IMR-90 (cell line): ENCODE measurements around the gene GRIK3. TPM values are rescaled to one million over a fixed set of nuclear protein-coding genes. Genes with fewer than 3 reads are reported as not detected.

ENCODE experiments used
- ATAC-seq: fragments of 200-7000 bp; cut with Tn5 transposase; 2 replicates; pipeline ENCODE4 v1.9.1; 2020; ENCODE audit warnings: low read depth, mild to moderate bottlenecking, moderate library complexity
- BruUV-seq: library from RNA; stranded (reverse); fragments of 400-500 nt; replicated peaks from 2 replicates; lab custom pipeline; 2021; lab: Mats Ljungman, UMichigan
- CTCF ChIA-PET: fragments of 300-600 bp; formaldehyde crosslinking; extraction: SDS; loops from one replicate; lab custom pipeline; 2021; ENCODE audit warnings: antibody characterized with exemption; lab: Yijun Ruan, JAX
- POLR2A ChIA-PET: fragments of 300-600 bp; sonication (Branson Sonifier 250); formaldehyde crosslinking; loops from one replicate; lab custom pipeline; 2022; ENCODE audit warnings: antibody characterized with exemption; ENCODE audit not compliant: unreplicated experiment; lab: Charles Lee
- DNase-seq: peaks from one replicate; pipeline ENCODE4 v3.0.0; 2013
- H2AFZ ChIP-seq: replicated peaks from 2 replicates; pipeline ENCODE3; 2013; ENCODE audit warnings: low read length, mild to moderate bottlenecking; ENCODE audit not compliant: poor library complexity
- H2AK5ac ChIP-seq: 2 replicates; pipeline ENCODE4 v1.6.1; 2013; ENCODE audit warnings: low read depth, low read length, inconsistent platforms
- H2AK9ac ChIP-seq: replicated peaks from 2 replicates; pipeline ENCODE3; 2013; ENCODE audit warnings: mild to moderate bottlenecking, low read depth, low read length, moderate library complexity; ENCODE audit not compliant: poor library complexity
- H2BK120ac ChIP-seq: 2 replicates; pipeline ENCODE4 v1.6.1; 2013; ENCODE audit warnings: low read depth, low read length, inconsistent platforms
- H2BK15ac ChIP-seq: 3 replicates; pipeline ENCODE4 v1.6.1; 2013; ENCODE audit warnings: low read depth, low read length, inconsistent platforms
- H2BK20ac ChIP-seq: 2 replicates; pipeline ENCODE4 v1.6.1; 2013; ENCODE audit warnings: low read depth, mild to moderate bottlenecking, inconsistent platforms, low read length, moderate library complexity
- H2BK5ac ChIP-seq: 2 replicates; pipeline ENCODE4 v1.6.1; 2013; ENCODE audit warnings: mild to moderate bottlenecking, low read depth, low read length, inconsistent platforms; ENCODE audit not compliant: poor library complexity, severe bottlenecking
- H3K14ac ChIP-seq: replicated peaks from 2 replicates; pipeline ENCODE4 v1.6.1; 2013; ENCODE audit warnings: low read depth, low read length, inconsistent platforms
- H3K18ac ChIP-seq: 2 replicates; pipeline ENCODE4 v1.6.1; 2013; ENCODE audit warnings: low read depth, low read length, control low read depth
- H3K23ac ChIP-seq: 2 replicates; pipeline ENCODE4 v1.6.1; 2013; ENCODE audit warnings: low read depth, low read length, inconsistent platforms
- H3K27ac ChIP-seq: 2 replicates; pipeline ENCODE4 v1.5.1; 2013; ENCODE audit warnings: mild to moderate bottlenecking, control low read depth, low read length; ENCODE audit not compliant: insufficient read depth
- H3K27me3 ChIP-seq: 2 replicates; pipeline ENCODE4 v1.6.1; 2013; ENCODE audit warnings: low read length; ENCODE audit not compliant: control insufficient read depth, insufficient read depth
- H3K36me3 ChIP-seq: 2 replicates; pipeline ENCODE4 v1.6.1; 2013; ENCODE audit warnings: low read length, mixed read lengths; ENCODE audit not compliant: control insufficient read depth, insufficient read depth
- H3K4ac ChIP-seq: 2 replicates; pipeline ENCODE4 v1.6.1; 2013; ENCODE audit warnings: low read depth, low read length, inconsistent platforms
- H3K4me1 ChIP-seq: 2 replicates; pipeline ENCODE4 v1.6.1; 2013; ENCODE audit warnings: low read length, mixed read lengths; ENCODE audit not compliant: control insufficient read depth, insufficient read depth
- H3K4me2 ChIP-seq: 2 replicates; pipeline ENCODE4 v1.6.1; 2013; ENCODE audit warnings: low read depth, mild to moderate bottlenecking, control low read depth, low read length, moderate library complexity
- H3K4me3 ChIP-seq: 2 replicates; pipeline ENCODE4 v1.5.1; 2013; ENCODE audit warnings: low read depth, mild to moderate bottlenecking, control low read depth, low read length, moderate library complexity; ENCODE audit not compliant: insufficient read depth
- H3K56ac ChIP-seq: 2 replicates; pipeline ENCODE4 v1.6.1; 2013; ENCODE audit warnings: low read length, inconsistent platforms; ENCODE audit not compliant: insufficient read depth; ENCODE audit errors: extremely low read depth
- H3K79me1 ChIP-seq, 2 experiments: 2 replicates each; pipeline ENCODE4 v1.6.1; 2013; ENCODE audit warnings: low read length in 2 of 2, inconsistent platforms in 1 of 2, low read depth in 1 of 2
- H3K9ac ChIP-seq: 2 replicates; pipeline ENCODE4 v1.6.1; 2013; ENCODE audit warnings: low read depth, low read length, control low read depth
- H3K9me1 ChIP-seq: 2 replicates; pipeline ENCODE4 v1.6.1; 2013; ENCODE audit warnings: low read length, inconsistent platforms; ENCODE audit not compliant: insufficient read depth
- H3K9me3 ChIP-seq: 2 replicates; pipeline ENCODE4 v1.6.1; 2013; ENCODE audit warnings: low read length; ENCODE audit not compliant: control insufficient read depth, insufficient read depth
- H4K20me1 ChIP-seq: 2 replicates; pipeline ENCODE4 v1.6.1; 2013; ENCODE audit warnings: low read length, inconsistent platforms; ENCODE audit not compliant: insufficient read depth
- H4K5ac ChIP-seq: 2 replicates; pipeline ENCODE4 v1.6.1; 2013; ENCODE audit warnings: mild to moderate bottlenecking, low read depth, low read length, control low read depth
- H4K8ac ChIP-seq, 2 experiments: 2 replicates each; pipeline ENCODE4 v1.6.1; 2013; ENCODE audit warnings: low read depth in 2 of 2, low read length in 2 of 2, control low read depth in 1 of 2, inconsistent platforms in 1 of 2
- H4K91ac ChIP-seq: 2 replicates; pipeline ENCODE4 v1.6.1; 2013; ENCODE audit warnings: low read depth, low read length, inconsistent platforms; ENCODE audit not compliant: insufficient read depth
- BHLHE40 ChIP-seq: fragments of 150-350 bp; IDR thresholded peaks from 2 replicates; pipeline ENCODE4 v1.6.1; 2016; ENCODE audit warnings: mild to moderate bottlenecking, low read depth, low read length
- CEBPB ChIP-seq: IDR thresholded peaks from 2 replicates; pipeline ENCODE4 v1.6.1; 2012; ENCODE audit warnings: low read depth, low read length, improper control_type of control experiment
- CHD1 ChIP-seq: IDR thresholded peaks from 2 replicates; pipeline ENCODE4 v1.6.1; 2012; ENCODE audit warnings: low read depth, low read length, improper control_type of control experiment
- FOS ChIP-seq: fragments of 150-350 bp; IDR thresholded peaks from 2 replicates; pipeline ENCODE4 v1.6.1; 2016; ENCODE audit warnings: low read depth, low read length
- MAFK ChIP-seq: IDR thresholded peaks from 2 replicates; pipeline ENCODE4 v1.6.1; 2012; ENCODE audit warnings: low read depth, low read length, improper control_type of control experiment
- MAZ ChIP-seq: IDR thresholded peaks from 2 replicates; pipeline ENCODE4 v1.6.1; 2012; ENCODE audit warnings: low read depth, mild to moderate bottlenecking, low read length, improper control_type of control experiment, moderate library complexity, borderline replicate concordance
- MXI1 ChIP-seq: IDR thresholded peaks from 2 replicates; pipeline ENCODE4 v1.6.1; 2012; ENCODE audit warnings: low read depth, mild to moderate bottlenecking, low read length, moderate library complexity, borderline replicate concordance
- NFE2L2 ChIP-seq: fragments of 150-350 bp; IDR thresholded peaks from 2 replicates; pipeline ENCODE4 v1.6.1; 2016; ENCODE audit warnings: low read depth, mild to moderate bottlenecking, low read length
- POLR2A ChIP-seq: IDR thresholded peaks from 2 replicates; pipeline ENCODE4 v1.6.1; 2012; ENCODE audit warnings: mild to moderate bottlenecking, low read depth, low read length
- RAD21 ChIP-seq: IDR thresholded peaks from 2 replicates; pipeline ENCODE4 v1.6.1; 2012; ENCODE audit warnings: low read length, improper control_type of control experiment
- RCOR1 ChIP-seq: IDR thresholded peaks from 2 replicates; pipeline ENCODE4 v1.6.1; 2012; ENCODE audit warnings: mild to moderate bottlenecking, low read length, improper control_type of control experiment; ENCODE audit not compliant: insufficient replicate concordance
- RFX5 ChIP-seq: IDR thresholded peaks from 2 replicates; pipeline ENCODE4 v1.8.0; 2012; ENCODE audit warnings: low read depth, mild to moderate bottlenecking, low read length, moderate library complexity
- SMC3 ChIP-seq: fragments of 150-350 bp; IDR thresholded peaks from 2 replicates; pipeline ENCODE4 v1.6.1; 2016; ENCODE audit warnings: low read depth, mild to moderate bottlenecking, antibody characterized with exemption, low read length, moderate library complexity
- WGBS, 2 experiments: methylation state at CpG; one replicate each; pipeline versions ENCODE4 v1.1.5 to v1.1.7; 2013; ENCODE audit warnings: missing lambda C conversion rate in 2 of 2; ENCODE audit not compliant: insufficient read length in 1 of 2; ENCODE audit errors: extremely low coverage in 2 of 2; 5-methylcytosine and 5-hydroxymethylcytosine counted together
- dilution Hi-C: fragments of 300-500 bp; cut with HindIII; formaldehyde crosslinking; loops from one replicate; pipeline ENCODE4 v1.14.3; 2018; ENCODE audit warnings: low sequenced_read_pairs; ENCODE audit not compliant: unreplicated experiment
- in situ Hi-C: fragments of 300-500 bp; cut with MboI; formaldehyde crosslinking; loops from 3 replicates; pipeline ENCODE4 v1.14.3; 2019; ENCODE audit warnings: low sequenced_read_pairs, inconsistent platforms, mixed read lengths
- intact Hi-C: fragments of 100-400 bp; cut with micrococcal nuclease; formaldehyde crosslinking; loops from 2 replicates; pipeline ENCODE4 v1.10.0; 2022
- polyA plus RNA-seq, 3 experiments: library from polyadenylated mRNA; depleted of rRNA; stranded (reverse); fragments of >200 nt; gene quantifications; 2 replicates each; pipeline ENCODE4 v1.2.3, GENCODE V29; 2012; ENCODE audit warnings: low replicate concordance in 1 of 3
- total RNA-seq: library from RNA; depleted of rRNA; stranded (reverse); fragments of >200 nt; gene quantifications from 2 replicates; pipeline ENCODE4 v1.2.3, GENCODE V29; 2012
- TF ChIP-seq, protein P1 (sequence below): fragments of 150-350 bp; IDR thresholded peaks from 2 replicates; pipeline ENCODE4 v1.6.1; 2016; ENCODE audit warnings: low read depth, mild to moderate bottlenecking, low read length, moderate library complexity, borderline replicate concordance
- TF ChIP-seq, protein P2 (sequence below): fragments of 150-350 bp; IDR thresholded peaks from 2 replicates; pipeline ENCODE4 v1.6.1; 2017; ENCODE audit warnings: mild to moderate bottlenecking, antibody characterized with exemption, low read length, low read depth
- TF ChIP-seq, protein P3 (sequence below): conservative IDR thresholded peaks from 2 replicates; pipeline ENCODE4 v1.5.1; 2012; ENCODE audit warnings: mild to moderate bottlenecking, low read depth, low read length, improper control_type of control experiment

Gene GRIK3
- total and polyA plus RNA-seq, 2 of the 4 experiments (the other 2 are of a cell fraction): not detected

- Histone ChIP-seq H2AFZ (peak overlapping the region; percentile 17), H2AK5ac (no peak overlapping the region), H3K9me1 (no peaks in the 10 kb centered on the region), H4K91ac (no peak overlapping the region), H3K27me3 (no peaks in the 10 kb centered on the region), H3K4me3 (no peak overlapping the region), H3K4me2 (no peak overlapping the region), H3K14ac (no peak overlapping the region), H2BK120ac (no peak overlapping the region), H2AK9ac (no peak overlapping the region), H3K9ac (no peak overlapping the region), H3K23ac (no peak overlapping the region), H3K9me3 (no peaks in the 10 kb centered on the region), H4K20me1 (no peaks in the 10 kb centered on the region), H4K8ac (no peak overlapping the region), H3K36me3 (no peaks in the 10 kb centered on the region), H3K79me1 (no peaks in the 10 kb centered on the region), H3K27ac (no peak overlapping the region), H4K5ac (no peak overlapping the region), H2BK5ac (no peak overlapping the region), H3K4ac (no peak overlapping the region), H3K18ac (no peak overlapping the region), H3K56ac (no peak overlapping the region), H3K4me1 (no peaks in the 10 kb centered on the region), H2BK20ac (no peak overlapping the region), H2BK15ac (no peak overlapping the region)
- in situ Hi-C loops: no loop called here
- DNase-seq (no peak), ATAC-seq (no peak)
- ChIA-PET CTCF (no interaction called here), POLR2A (no interaction called here)
- intact Hi-C loops: no loop called here
- 17% methylated on average over 1 of the region's 3 CpGs; no CpG with 5 or more reads in 1 of the 2 experiments for WGBS, 2 experiments
- TF ChIP-seq BHLHE40 (no peak), CHD1 (no peak), RAD21 (no peak), RFX5 (no peak), POLR2A (no peak), FOS (no peak), MAFK (no peak), CEBPB (no peak), MXI1 (no peak), RCOR1 (no peak), SMC3 (no peak), MAZ (no peak), NFE2L2 (no peak)
- TF ChIP-seq, protein P1, sequence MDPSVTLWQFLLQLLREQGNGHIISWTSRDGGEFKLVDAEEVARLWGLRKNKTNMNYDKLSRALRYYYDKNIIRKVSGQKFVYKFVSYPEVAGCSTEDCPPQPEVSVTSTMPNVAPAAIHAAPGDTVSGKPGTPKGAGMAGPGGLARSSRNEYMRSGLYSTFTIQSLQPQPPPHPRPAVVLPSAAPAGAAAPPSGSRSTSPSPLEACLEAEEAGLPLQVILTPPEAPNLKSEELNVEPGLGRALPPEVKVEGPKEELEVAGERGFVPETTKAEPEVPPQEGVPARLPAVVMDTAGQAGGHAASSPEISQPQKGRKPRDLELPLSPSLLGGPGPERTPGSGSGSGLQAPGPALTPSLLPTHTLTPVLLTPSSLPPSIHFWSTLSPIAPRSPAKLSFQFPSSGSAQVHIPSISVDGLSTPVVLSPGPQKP: no peak
- TF ChIP-seq, protein P2, sequence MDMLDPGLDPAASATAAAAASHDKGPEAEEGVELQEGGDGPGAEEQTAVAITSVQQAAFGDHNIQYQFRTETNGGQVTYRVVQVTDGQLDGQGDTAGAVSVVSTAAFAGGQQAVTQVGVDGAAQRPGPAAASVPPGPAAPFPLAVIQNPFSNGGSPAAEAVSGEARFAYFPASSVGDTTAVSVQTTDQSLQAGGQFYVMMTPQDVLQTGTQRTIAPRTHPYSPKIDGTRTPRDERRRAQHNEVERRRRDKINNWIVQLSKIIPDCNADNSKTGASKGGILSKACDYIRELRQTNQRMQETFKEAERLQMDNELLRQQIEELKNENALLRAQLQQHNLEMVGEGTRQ: no peak
- TF ChIP-seq, protein P3, sequence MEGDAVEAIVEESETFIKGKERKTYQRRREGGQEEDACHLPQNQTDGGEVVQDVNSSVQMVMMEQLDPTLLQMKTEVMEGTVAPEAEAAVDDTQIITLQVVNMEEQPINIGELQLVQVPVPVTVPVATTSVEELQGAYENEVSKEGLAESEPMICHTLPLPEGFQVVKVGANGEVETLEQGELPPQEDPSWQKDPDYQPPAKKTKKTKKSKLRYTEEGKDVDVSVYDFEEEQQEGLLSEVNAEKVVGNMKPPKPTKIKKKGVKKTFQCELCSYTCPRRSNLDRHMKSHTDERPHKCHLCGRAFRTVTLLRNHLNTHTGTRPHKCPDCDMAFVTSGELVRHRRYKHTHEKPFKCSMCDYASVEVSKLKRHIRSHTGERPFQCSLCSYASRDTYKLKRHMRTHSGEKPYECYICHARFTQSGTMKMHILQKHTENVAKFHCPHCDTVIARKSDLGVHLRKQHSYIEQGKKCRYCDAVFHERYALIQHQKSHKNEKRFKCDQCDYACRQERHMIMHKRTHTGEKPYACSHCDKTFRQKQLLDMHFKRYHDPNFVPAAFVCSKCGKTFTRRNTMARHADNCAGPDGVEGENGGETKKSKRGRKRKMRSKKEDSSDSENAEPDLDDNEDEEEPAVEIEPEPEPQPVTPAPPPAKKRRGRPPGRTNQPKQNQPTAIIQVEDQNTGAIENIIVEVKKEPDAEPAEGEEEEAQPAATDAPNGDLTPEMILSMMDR: no peak
- dilution Hi-C loops: no loop called here
- BruUV-seq: no TSS peak
These were observed 126.2 kb downstream of the GRIK3 start for GRCh38 chr1:36908096-36908495.
